GM18861 (cell line): ENCODE measurements around the gene NQO2.
"Not testable (repeated sequence)": the region's sequence is repeated elsewhere in the genome, so short reads cannot be mapped to it uniquely, and the experiment has no call there.

Experiments used
- ATAC-seq: cut with Tn5 transposase; IDR thresholded peaks from one replicate; pipeline ENCODE4 v1.9.1; 2021; ENCODE audit not compliant: unreplicated experiment

The NQO2 gene

DNA sequence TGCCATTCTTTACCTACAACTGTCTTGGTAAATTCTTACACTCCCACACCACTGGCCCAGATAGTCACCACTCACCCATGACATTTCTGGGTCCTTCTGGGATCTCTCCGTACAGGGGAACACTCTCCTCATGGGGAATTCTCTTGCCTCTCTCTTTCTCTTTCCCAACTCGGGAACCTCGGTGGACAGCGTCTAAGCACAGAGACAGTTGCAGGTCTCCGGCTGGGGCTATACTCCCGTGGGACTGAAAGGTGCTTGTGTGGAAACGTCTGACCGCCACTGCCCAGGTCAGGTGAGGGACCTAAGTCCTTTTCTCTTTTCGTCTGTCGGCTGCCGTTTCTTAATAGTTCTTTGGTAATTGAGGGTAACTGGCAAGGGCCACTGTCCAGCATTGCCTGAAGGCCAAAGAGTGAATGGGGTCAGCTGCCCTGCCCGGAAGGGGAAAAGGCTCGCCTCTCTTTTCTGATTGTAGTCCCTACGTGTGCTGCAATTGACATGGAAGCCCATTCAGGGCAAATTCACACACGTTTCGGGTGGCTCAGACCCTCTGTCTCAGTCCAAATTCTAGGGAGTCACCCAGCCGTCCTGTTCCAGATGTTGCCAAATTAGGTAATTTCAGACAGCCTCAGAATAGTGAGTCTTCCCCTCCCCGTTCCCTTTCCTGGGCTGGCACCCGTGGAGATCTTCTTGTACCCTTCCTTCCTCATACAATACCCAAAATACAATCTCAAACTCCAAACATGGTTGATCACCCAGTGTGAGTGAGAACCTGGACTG is 37.4 kb downstream of the NQO2 start:
- no peak for ATAC-seq

DNA sequence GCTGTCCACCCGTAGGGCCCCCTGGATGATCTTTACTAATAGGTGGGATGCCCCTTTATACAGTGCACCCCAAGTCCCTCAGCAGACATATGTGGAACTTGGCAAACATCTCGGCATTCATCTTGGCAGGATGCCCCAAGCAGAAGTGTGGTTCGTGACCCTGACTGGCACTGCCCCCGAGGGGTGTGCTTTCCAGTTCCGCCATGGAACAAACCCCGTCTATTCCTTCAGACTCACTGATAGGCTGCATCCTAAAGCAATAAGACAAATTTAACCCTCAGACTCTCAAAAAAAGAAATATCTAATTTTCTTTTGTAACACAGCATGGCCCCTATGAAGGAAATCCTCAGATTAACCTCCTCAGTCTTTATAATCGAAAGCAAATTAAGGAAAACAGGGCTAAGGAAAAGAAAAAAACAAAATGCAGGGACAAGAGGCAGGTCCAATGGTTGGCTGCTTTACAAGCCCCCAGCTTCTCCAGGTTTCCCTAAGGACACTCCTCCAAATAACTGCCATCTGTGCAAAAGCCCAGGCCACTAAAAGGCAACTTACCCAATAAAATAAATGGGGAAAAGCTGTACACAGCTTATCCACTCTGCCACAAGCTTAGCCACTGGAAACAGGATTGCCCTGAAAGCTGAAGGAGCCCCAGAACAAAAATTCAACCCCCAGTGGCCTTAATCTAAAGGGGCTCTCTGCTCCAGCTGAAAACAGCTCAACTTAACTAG is 38.1 kb downstream of the NQO2 start:
- no peak for ATAC-seq

DNA sequence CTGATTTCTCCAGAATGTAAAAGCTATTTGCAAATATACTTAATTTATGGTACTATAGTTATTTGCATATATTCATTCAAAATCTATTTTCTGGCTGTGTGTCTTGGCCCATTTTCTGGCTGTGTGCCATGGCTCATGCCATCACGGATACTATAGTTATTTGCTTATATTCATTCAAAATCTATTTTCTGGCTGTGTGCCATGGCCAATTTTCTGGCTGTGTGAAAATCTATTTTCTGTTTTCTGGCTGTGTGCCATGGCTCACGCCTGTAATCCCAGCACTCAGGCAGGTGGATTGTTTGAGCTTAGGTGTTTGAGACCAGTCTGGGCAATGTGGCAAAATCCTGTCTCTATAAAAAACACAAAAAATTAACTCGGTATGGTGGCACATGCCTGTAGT is 39.7 kb downstream of the NQO2 start:
- no peak for ATAC-seq

DNA sequence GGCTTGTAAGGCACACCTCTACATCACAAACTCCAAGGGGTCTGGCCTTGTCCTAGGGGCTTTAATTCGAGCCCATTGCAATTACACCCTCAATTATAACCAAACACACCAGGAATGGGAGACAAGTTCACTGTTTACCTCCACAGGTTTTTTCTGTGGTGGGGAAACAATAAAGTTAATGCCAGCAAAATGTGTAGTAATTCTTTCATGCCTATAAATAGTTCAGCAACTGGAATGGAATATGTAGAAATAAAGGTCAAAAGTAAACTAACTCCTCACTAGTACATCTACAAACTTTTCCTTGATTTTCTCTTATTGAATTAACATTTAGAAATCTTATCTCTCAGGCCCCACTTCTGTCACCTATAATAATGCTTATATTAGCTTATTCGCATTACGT is 41.5 kb downstream of the NQO2 start:
- no peak for ATAC-seq

DNA sequence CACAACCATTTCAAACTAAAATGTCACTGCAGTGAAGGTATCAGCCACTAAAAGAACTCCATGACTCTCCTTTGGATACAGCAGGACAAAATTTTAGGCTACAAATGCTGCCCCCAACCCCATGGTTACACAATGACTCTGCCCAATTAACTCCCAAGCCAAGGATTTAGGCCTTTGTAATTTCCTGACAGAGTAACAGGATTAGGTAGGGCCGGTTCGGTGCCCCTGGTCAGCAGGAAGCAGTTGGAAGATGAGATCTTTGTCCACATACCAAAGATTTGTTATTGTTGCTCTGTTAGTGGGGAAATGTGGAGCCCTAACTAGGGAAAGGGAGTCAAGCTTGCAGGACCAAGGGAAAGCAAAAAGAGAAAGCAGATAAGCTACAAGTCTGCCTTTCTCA is 41.9 kb downstream of the NQO2 start:
- ATAC-seq: no peak

DNA sequence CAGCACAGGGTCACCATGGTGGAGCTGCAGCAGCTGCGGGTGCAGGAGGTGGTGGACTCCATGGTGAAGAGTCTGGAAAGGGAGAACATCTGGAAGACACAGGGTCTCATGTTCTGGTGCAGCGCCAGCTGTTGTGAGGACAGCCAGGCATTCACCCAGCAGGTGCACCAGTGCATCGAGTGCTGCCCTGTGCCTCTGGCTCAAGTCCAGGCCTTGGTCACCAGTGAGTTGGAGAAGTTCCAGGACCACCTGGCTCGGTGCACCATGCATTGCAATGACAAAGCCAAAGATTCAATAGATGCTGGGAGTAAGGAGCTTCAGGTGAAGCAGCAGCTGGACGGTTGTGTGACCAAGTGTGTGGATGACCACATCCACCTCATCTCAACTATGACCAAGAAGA is 45.7 kb downstream of the NQO2 start:
- no peak for ATAC-seq

DNA sequence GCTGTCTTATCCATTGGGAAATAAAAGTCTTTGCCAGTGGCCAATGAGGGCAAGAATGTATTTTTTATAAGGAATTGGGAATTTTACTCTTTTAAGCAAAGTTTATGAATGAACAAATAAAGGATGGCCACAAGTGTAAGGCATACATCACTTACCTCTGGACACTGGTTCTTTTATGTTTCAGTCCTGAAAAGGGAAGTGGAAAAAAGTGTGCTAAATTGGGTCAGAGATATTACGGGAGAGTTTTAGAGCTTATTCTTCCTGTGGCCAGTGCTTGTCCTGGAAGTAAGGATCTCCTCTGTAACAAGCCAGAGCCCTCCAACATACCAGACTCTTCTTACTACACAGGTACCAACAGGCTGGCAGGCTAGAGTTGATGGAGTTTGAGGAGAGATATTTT is 46.1 kb downstream of the NQO2 start:
- no peak for ATAC-seq

DNA sequence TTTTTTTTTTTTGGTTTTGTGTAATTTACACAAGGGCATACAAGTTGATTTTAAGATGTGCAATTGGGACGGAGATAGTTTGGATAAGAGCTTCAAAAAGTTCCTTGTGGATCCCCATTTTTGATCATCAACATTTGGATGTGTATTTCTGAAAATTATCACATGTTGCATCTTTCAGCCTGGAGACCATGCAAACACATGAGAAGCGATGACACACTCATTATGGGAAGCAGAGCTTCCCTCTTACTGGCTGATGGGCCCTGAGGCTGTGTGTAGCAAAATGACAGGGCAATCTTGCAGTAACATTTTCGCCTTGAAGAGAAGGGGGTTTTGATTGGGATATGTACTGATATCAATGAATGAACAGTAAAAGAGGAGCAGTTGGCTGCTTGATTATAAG is 46.6 kb downstream of the NQO2 start:
- ATAC-seq: no peak

DNA sequence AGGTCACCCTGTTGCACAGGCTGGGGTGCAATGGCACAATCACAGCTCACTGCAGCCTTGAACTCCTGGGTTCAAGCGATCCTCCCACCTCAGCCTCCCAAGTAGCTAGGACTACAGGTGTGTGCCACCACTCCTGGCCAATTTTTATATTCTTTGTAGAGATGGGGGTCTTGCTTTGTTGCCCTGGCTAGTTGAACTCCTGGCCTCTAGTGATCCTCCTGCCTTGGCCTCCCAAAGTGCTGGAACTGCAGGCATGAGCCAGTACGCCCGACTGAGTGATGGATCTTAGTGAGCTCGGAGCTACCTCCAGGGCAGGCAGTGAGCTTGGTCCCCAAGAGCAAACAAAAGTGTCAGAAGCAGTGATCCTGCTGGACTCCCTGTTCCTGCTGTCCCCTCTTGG is 48.3 kb downstream of the NQO2 start:
- ATAC-seq: not testable (repeated sequence)

DNA sequence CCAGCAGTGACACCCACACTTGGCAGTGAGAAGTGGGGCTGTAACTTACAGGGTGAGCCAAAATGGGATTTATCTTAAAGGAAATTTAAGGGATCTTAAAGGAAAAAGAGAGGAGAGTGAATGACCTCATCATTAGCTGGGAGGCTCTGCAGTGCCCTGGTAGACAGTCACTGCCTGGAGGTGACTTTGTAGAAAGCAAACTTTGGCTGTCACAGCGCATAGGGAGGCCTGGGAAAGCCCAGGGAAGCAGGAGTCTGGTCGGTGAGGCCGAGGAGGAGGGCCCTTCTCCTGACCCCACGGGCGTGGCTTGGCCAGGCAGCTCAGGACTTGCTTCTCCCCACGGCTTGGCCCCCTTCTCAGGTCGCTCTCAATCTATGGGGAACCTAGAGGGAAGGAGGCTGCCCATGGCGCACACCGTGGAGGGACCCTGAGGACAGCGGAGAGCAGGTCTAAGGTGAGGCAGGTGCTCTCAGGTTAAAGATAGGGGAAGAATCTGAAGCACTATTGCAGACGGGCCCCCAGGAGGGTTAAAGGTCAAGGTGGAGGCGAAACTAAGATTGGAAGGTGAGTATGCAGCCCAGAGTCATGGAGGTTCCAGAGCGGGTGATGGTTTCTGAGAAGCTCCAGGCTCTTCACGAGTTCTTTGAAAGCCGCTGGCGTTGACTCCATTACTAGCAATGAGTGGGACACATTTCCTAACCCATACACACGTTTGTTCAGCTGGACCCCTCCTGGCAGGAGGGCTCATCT is 53.0 kb downstream of the NQO2 start:
- ATAC-seq: no peak

DNA sequence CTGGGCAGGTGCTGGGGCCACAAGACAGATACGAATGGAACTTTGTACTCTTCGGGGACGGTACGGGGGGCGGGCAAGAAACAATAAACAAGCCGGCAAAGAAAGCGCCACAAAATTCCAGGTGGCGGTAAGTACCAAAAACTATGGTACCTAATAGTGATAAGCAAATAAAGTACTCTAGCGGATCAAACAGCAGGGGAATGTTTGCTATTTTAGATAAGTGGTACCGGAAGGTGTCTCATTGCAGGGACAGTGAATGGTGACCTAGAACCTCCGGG is 53.5 kb downstream of the NQO2 start:
- ATAC-seq: no peak

DNA sequence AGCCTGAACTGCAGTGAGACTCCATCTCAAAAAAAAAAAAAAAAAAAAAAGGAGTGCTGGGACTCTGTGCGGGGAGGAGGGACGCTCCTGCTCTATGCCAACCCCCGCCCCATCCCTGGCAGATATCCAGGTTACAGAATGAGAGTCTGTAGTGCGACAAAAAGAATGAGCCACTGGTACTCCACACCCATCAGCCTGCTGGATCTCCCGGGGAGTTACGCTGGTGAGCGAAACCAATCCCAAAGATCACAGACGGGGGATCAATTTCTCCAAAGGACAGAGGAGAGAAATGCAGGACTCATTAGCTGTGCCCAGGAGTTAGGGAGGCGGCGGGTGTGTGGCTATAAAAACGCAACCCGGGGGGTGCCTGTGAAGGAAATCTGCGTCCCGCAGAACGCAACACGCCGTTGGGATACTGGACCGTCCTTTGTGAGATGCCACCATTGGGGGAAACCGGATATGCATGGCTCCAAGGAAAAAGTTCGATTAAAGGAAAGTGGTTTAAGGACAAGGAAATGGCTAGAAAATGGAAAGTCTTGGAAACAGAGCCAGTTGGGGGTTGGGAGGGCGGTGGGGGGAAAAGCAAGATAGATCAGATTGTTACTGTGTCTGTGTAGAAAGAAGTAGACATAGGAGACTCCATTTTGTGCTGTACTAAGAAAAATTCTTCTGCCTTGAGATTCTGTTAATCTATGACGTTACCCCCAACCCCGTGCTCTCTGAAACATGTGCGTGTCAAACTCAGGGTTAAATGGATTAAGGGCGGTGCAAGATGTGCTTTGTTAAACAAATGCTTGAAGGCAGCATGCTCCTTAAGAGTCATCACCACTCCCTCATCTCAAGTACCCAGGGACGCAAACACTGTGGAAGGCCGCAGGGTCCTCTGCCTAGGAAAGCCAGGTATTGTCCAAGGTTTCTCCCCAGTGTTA is 54.8 kb downstream of the NQO2 start:
- ATAC-seq: not testable (repeated sequence)

DNA sequence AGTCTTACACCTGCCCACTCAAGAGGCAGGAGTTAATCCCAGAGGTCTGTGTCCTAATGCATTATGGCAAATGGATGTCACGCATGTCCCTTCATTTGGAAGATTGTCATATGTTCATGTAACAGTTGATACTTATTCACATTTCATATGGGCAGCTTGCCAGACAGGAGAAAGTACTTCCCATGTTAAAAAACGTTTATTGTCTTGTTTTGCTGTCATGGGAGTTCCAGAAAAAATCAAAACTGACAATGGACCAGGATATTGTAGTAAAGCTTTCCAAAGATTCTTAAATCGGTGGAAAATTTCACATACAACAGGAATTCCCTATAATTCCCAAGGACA is 55.4 kb downstream of the NQO2 start:
- not testable (repeated sequence) for ATAC-seq

DNA sequence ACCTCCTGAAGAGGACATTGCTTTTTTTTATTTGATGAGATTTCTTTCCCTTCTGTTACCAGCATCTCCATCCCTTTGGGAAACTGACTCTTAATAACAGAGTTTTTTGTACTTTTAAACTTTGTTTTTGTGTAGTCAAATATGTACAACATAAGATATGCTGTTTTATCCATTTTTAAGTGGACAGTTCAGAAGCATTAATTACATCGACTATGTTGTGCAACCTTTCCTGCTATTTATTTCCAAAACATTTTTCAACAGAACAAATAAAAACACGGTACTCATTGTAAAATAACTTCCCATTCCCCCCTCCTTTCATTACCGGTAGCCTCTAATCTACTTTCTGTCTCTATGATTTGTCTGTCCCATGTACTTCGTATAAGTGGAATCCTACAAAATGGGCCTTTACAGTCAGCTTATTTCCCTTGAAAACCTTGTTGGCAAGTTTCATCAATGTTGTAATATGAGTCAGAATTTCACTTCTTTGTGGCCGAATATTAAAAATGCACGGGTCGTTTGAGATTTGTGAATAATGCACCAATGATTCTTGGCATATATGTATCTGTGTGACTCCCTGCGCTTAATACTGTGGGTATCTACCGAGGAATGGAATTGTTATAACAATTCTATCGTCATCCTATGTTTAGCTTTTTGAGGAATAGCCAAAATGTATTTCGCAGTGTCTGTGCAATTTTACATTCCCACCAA is 57.5 kb downstream of the NQO2 start:
- ATAC-seq: no peak

DNA sequence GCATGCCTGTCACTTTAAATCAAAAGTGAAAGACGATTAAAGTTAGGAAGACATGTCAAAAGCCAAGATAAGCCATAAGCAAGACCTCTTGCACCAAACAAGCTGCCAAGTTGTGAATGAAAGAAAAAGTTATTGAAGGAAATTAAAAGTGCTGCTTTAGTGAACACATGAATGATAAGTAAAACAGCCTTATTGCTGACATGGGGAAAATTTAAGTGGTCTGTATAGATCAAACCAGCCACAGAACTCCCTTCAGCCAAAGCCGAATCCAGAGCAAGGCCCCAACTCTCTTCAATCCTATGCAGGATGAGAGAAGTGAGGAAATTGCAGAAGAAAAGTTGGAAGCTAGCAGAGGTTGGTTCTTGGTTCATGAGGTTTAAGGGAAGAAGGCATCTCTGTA is 59.3 kb downstream of the NQO2 start:
- ATAC-seq: no peak

DNA sequence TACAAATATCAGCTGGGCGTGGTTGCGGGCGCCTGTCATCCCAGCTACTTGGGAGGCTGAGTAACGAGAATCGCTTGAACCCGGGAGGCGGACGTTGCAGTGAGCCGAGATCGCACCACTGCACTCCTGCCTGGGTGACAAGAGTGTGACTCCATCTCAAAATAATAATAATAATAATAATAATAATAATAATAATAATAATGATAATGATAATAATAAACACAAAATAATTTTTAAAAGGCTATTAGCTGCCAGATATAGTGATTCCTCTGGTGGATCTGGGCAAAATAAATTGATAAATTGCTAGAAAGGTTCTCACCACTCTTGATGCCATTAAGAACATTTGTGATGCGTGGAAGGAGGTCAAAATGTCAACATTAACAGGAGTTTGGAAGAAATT is 60.4 kb downstream of the NQO2 start:
- ATAC-seq: not testable (repeated sequence)

DNA sequence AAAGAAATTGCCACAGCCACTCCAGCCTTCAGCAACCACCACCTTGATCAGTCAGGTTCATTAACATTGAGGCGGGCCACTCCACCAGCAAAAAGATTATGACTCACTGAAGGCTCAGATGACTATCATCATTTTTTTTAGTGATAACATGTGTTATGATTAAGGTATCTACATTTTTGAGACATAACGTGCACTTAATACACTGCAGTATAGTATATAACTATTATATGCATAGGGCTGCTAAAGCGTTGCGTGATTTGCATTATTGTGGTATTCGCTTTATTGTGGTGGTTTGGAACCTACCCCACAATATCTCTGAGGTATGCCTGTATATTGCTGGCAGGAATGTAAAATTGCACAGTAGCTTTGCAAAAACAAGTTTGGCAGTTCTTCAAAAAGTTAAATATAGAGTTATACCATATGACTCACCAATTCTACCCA is 61.8 kb downstream of the NQO2 start:
- no peak for ATAC-seq

DNA sequence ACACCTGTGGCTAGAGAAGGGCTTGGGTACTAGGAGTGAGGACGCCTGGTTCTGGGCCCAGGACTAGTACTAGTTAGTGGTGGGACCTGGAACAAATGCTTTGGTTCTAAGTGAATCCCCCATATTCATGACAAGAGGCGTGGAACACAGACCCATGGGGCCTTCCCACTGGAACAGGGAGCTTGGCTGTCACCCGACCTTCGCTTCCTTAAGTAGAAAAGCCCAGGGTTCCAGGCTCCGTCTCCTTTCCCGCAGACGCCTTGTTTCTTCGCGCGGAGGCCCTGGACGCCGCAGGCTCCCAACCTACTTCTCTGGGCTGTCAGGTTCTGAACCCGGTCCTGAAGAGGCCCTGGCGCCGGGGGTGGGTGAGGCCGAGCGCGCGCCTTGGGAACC is 63.6 kb downstream of the NQO2 start:
- ATAC-seq: not testable (repeated sequence)

DNA sequence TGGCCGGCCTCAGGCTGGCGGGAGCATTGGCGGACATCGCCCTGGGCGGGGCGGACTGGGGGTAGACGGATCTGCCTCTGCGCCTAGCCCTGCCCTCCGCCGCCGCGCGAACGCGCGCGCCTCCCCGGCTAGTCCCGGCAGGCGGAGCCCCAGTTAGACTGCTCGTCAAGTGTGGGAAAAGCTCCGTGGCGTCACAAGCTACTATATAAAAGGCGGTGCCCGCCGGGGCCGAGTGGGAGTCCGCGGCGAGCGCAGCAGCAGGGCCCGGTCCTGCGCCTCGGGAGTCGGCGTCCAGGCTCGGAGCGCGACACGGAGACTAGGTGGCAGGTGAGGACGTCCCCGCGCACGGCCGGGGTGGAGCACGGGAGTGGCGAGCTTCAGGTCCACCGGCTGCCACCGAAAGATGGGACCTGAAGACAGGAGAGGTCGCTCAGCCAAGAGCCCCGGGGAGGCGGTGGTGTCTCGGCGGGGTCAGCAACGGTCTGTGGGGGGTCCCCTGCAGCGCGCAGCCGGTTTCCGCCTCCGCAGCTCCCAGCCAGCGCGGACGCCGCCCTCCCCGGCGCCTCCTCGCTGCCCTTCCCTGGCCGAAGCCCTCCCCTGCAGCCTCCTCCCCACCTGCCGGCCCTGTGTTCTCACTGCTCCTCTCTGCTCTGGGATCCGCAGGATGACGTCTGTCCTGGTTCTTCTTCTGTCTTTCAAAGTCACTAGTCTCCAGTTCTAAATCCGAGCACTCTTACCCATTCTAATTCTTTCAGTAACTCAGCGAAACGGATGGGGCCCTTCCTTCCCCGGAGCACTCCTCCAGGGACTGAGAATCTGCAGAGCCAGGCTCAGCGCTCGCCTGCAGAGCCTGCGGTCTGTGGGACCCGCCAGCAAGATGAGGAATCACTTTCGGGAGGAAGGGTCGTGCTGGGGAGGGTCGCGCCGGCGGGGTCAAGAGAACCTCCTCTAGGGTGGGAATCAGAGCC is 64.3 kb downstream of the NQO2 start:
- ATAC-seq: peak; percentile 56
